GM21723 (cell line): ENCODE measurements around the gene ZNF286A.
"Not testable (repeated sequence)": the region's sequence is repeated elsewhere in the genome, so short reads cannot be mapped to it uniquely, and the experiment has no call there.

ENCODE experiments used
- ATAC-seq: cut with Tn5 transposase; IDR thresholded peaks from one replicate; pipeline ENCODE4 v1.9.1; 2021; ENCODE audit warnings: mild to moderate bottlenecking, moderate library complexity; ENCODE audit not compliant: unreplicated experiment

ZNF286A gene

GRCh38 chr17:15698967-15699366, 585 bp upstream of the ZNF286A start:
- ATAC-seq = not testable (repeated sequence)

DNA sequence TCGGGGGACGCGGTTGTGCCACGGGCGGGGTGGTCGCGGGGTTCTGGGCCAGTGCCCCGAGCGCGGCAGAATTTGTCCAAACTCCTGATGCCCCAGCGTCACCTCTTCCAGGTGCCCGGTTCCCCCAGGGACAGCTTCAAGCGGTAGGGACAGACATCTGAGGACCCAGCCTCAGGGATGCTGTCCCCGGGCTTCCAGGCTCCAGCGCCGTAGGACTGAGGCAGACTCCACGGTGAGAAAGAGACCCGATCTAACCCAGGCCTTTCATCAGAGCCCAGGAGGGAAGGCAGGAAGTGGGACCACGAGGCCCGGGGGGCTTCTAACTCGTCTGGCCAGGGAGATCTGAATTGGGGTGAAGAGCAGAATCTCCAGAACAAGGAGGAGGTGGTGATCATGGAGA, 385 bp downstream of the ZNF286A start:
- not testable (repeated sequence) for ATAC-seq

GRCh38 chr17:15704239-15704638, 4.7 kb downstream of the ZNF286A start:
- not testable (repeated sequence) for ATAC-seq

GRCh38 chr17:15704813-15705212, 5.3 kb downstream of the ZNF286A start:
- not testable (repeated sequence) for ATAC-seq

- ATAC-seq = not testable (repeated sequence)
Observed at GRCh38 chr17:15708879-15709278, 9.3 kb downstream of the ZNF286A start.

DNA sequence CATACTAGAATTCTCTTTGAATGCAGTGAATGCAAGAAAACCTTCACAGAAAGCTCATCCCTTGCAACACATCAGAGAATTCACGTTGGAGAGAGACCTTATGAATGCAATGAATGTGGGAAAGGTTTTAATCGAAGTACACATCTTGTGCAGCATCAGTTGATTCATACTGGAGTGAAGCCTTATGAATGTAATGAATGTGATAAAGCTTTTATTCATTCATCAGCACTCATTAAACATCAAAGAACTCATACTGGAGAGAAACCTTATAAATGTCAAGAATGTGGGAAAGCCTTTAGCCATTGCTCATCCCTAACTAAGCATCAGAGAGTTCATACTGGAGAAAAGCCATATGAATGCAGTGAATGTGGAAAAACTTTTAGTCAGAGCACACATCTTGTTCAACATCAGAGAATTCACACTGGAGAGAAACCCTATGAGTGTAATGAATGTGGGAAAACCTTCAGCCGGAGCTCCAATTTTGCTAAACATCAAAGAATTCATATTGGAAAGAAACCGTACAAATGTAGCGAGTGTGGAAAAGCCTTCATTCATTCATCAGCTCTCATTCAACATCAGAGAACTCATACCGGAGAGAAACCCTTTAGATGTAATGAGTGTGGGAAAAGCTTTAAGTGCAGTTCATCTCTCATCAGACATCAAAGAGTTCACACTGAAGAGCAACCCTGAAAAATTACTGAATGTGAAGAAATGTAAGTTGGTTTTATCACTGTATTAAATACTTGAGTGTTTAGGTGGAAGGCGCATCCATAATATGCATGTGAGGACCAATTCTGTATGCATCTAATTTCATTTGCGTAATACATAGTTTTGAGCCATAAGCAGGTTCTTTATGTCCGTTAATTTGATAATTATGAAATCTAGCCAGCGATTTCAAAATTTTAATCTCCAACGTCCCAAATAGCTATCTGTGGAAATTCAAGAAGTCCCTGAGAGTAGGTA, 17.3 kb downstream of the ZNF286A start:
- ATAC-seq = not testable (repeated sequence)

GRCh38 chr17:15730535-15730934, 31.0 kb downstream of the ZNF286A start:
- ATAC-seq = not testable (repeated sequence)

- ATAC-seq = not testable (repeated sequence)
Observed at GRCh38 chr17:15731900-15732299, 32.3 kb downstream of the ZNF286A start, which contains the start of gene TBC1D26. TSS of gene TBC1D26 (plus strand) at chr17:15732283. CDS start at chr17:15735349, 3,066 bp downstream.

DNA sequence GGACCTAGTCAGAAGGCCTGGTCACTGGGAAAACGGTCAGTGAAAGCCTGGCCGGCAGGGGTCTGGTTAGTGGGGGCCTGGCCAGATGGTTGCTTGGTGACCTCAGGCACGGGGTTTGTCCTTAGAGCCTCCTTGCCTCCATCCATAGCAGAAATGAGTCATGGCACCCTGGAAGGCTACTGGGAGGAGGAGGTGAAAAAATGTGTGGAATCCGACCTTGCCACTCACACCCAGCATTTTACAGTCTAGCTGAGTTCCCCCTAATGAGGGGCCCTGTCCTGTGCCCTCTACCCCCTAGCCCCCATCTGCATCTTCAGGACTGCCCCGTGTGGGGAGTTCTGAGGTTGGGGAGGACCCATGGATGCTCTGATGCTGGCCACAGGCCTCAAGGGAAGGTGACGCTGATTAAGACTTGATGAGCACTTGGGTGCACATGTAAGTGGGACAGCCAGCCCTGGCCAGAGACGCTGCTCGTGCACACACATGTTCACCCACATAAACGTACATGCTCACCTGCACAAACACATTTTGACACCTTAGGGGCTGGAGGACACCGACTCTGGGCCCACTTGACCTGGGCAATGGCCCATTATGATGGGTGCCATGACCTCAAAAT, 33.7 kb downstream of the ZNF286A start:
- ATAC-seq = not testable (repeated sequence)

- not testable (repeated sequence) for ATAC-seq
Observed at GRCh38 chr17:15736578-15736977, 37.0 kb downstream of the ZNF286A start.

DNA sequence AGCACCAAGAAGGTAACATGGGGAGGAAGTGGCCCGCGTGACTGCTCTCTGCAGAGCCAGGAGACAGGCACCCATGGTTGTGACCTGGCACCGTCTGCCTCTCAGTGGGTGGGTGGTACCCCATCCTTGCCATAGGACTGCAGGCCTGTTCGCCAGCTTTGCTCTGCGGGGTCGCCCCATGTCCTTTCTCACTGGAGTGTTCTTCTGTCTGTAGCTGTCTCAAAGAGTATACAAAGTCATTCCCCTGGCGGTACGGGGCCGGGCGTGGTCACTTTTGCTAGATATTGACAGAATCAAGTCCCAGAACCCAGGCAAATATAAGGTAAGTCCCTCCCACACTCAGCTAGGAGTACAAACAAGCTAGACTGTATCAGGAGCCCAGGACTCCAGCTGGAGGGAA, 38.5 kb downstream of the ZNF286A start:
- ATAC-seq = no peak

DNA sequence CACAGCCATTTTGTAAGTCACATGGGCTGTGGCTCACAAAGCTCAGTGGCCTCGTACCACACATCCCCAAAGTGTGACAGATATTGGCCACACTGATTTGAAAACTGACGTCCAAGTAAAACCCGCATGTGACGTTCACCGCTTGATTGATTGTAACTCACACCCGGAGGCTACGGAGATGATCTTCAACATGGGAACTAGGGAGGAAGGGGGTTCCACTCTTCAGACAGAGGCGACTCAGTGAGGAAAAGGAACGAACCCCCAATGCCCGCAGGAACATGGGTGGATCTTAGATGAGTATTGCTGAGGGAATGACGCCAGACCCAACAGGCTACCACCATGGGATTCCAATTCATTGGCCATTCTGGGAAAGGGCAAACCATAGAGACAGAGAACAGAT, 39.7 kb downstream of the ZNF286A start:
- ATAC-seq = not testable (repeated sequence)

- ATAC-seq = not testable (repeated sequence)
Observed at GRCh38 chr17:15740041-15740440, 40.5 kb downstream of the ZNF286A start.

DNA sequence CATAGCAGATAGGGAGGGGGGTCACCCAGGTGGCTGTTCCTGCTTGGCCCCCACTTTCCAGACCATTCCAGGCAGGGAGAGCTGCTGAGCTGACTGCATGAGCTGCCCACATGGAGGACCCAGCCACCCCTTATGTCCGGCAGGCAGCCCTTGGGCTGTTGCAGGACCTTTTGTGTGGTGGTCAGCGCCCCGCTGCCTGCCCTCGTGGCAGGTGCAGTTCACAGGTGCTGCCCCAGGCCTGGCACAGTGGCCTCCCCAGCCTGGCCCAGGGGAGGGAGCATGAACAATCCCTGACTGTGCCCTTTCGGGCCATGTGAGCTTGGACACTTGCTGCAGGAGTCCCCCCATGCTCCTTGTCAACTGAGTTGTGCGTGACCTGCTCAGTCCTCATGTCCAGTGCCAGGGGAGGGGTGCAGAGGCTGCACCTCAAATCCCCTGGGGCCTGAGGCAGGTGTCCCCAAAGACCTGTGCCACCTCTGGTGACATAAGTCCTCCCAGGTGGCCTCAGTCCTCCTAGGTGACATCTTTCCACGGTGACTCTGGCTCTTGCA, 41.1 kb downstream of the ZNF286A start:
- no peak for ATAC-seq

GRCh38 chr17:15741624-15742023, 42.1 kb downstream of the ZNF286A start:
- no peak for ATAC-seq

DNA sequence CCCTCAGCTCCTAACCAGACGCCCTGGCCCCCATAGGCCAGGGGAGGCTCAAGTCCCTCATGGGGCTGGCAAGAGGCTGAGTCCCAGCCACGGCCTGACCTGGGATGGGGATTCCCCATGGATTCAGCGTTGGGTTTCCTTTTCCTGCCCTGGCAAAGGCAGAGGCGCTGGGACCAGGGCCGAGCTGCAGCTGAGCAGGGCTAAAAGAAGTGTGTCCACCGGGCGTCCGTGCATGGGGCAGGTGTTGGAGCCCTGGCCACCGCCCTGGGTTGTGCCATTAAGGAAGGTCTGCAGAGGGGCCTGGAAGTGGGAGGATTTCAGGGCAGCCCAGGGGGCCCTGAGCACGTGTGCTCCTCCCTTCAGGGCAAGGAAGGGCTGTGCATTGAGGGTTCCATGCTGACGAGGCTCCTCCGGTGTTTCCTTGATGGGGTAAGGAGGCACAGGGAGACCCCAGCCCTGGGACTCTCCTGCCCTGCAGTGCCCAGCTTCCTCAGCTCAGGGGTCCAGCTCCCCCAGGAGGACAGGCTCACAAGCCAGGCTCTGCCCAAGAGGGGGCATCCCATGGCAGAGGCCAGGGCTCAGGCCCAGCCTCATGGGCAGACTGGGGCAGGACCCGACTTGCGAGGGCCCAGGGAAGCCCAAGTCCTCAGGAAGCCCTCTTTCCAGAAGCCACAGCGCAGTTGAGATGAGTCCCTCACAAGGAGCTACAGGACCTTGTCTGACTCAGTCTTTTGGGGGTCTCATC, 42.7 kb downstream of the ZNF286A start:
- no peak for ATAC-seq

- no peak for ATAC-seq
Observed at GRCh38 chr17:15742921-15743320, 43.4 kb downstream of the ZNF286A start.

DNA sequence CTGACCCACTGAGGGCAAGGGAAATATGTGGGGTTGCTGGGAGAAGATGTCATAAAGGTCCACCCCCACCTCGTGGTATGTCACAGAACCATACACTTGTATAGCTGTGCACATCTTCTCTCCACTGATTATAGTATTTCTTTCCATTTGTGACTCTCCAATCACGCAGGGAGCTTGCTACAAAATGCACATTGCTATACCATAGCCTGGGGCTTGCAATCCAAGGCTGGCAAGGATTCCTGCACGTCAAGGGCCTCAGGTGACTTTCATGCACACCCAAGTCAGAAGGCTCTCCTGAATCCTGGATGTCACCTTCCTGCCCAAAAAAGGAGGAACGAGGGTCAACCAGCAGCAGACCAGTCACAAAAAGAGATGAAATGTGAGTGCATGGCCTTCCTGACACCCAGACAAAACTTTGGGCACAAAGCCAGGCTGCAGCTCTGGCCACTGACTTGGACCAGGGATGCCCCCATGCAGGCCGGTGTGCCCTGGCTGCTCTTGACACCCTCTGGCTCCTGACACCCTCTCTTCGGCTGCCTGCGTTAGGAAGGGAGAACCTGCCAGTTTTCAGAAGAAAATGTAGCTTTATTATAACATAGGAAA, 44.6 kb downstream of the ZNF286A start:
- no peak for ATAC-seq

GRCh38 chr17:15744885-15745284, 45.3 kb downstream of the ZNF286A start:
- ATAC-seq = no peak

DNA sequence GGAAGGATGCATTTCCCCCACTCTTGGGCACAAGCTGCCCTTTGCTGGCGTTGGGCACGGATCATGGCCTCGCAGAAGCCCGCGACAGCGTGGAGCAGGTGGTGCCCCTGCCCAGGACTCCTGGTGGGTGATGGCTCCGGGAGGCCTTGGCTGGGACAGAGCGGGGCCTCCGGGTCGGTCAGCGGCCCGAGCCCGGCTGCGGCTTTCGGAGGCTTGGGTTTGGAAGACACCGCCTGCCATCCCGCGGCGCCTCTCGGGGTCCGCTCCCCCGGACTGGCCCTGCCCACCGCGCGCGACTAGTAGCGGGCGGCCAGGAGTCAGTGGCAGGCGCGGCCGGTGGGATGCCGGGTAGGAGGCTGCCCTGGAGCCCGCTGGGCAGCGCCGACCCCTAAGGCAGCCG, 49.9 kb downstream of the ZNF286A start:
- ATAC-seq = not testable (repeated sequence)
